Transverse colon (tissue), 4 donors: ENCODE measurements around the gene MRGPRG. TPM values are rescaled to one million over a fixed set of nuclear protein-coding genes. Genes with fewer than 3 reads are reported as not detected.

ENCODE experiments used
- DNase-seq: peaks from one replicate; pipeline ENCODE4 v3.0.0-alpha.2; 2019
- H3K27ac ChIP-seq, 4 donors: fragments of 200-600 bp; sonication (generic); 2 replicates each; pipeline ENCODE4 v1.5.1; 2016 to 2018; ENCODE audit warnings: inconsistent platforms in 4 of 4
- H3K27me3 ChIP-seq: fragments of 200-600 bp; sonication (generic); 2 replicates; pipeline ENCODE4 v1.5.1; 2017; ENCODE audit warnings: inconsistent platforms
- H3K36me3 ChIP-seq, 4 donors: fragments of 200-600 bp; sonication (generic); 2 replicates each; pipeline ENCODE4 v1.5.1; 2017 to 2019; ENCODE audit warnings: inconsistent platforms in 4 of 4
- H3K4me1 ChIP-seq, 4 donors: fragments of 200-600 bp; sonication (generic); 2 replicates each; pipeline ENCODE4 v1.5.1; 2017 to 2020; ENCODE audit warnings: inconsistent platforms in 4 of 4
- H3K4me3 ChIP-seq, 4 donors: fragments of 200-600 bp; sonication (generic); 1 replicate in 1 of 4; 2 replicates in 3 of 4; pipeline versions ENCODE4 v1.5.1 to v1.6.1; 2017 to 2019; ENCODE audit warnings: inconsistent platforms in 4 of 4
- H3K9me3 ChIP-seq, 2 donors: fragments of 200-600 bp; sonication (generic); 2 replicates each; pipeline ENCODE4 v1.5.1; 2017 to 2019; ENCODE audit warnings: inconsistent platforms in 2 of 2
- EP300 ChIP-seq: sonication (generic); formaldehyde crosslinking; IDR thresholded peaks from one replicate; pipeline ENCODE4 v1.6.1; 2017; ENCODE audit warnings: antibody characterized with exemption, low read depth
- POLR2A ChIP-seq: fragments of 450-650 bp; IDR thresholded peaks from one replicate; pipeline ENCODE4 v1.6.1; 2016; ENCODE audit warnings: antibody characterized with exemption, mild to moderate bottlenecking, moderate library complexity
- POLR2AphosphoS5 ChIP-seq, 3 donors: sonication (generic); formaldehyde crosslinking; IDR thresholded peaks; one replicate each; pipeline ENCODE4 v1.6.1; 2016; ENCODE audit warnings: antibody characterized with exemption in 3 of 3
- WGBS, 2 donors: methylation state at CpG; one replicate each; pipeline ENCODE4 v1.1.5; 2018; ENCODE audit warnings: low coverage in 1 of 2; 5-methylcytosine and 5-hydroxymethylcytosine counted together
- in situ Hi-C, 4 donors: fragments of 200-750 bp; cut with MboI; loops; one replicate each; pipeline versions ENCODE4 v1.15.0 to v1.15.1; 2017; ENCODE audit warnings: low sequenced_read_pairs in 3 of 4, low pct_ligation_motif_present in 1 of 4, low pct_unique_long_range_greater_than_20kb in 1 of 4
- intact Hi-C: fragments of 100-400 bp; cut with DNase I; formaldehyde crosslinking; loops from one replicate; pipeline ENCODE4 v1.15.1; 2023; ENCODE audit warnings: low total_unique reads
- total RNA-seq, 4 donors: library from RNA; depleted of rRNA; stranded (reverse); fragments of >200 nt; gene quantifications; one replicate each; pipeline ENCODE4 v1.1.0, GENCODE V29; 2016
- TF ChIP-seq, protein P1 (sequence below), 5 experiments: fragments of 200-600 bp in 3 of 5; fragments of 450-650 bp in 2 of 5; sonication (generic) in 3 of 5; IDR thresholded peaks; 1 replicate in 2 of 5; 2 replicates in 3 of 5; pipeline ENCODE4 v1.5.1; 2016 to 2017; ENCODE audit warnings: antibody characterized with exemption in 5 of 5, inconsistent platforms in 3 of 5, mild to moderate bottlenecking in 2 of 5, moderate library complexity in 1 of 5

The MRGPRG gene
- total RNA-seq, 4 donors from 2014 or later = not detected

DNA sequence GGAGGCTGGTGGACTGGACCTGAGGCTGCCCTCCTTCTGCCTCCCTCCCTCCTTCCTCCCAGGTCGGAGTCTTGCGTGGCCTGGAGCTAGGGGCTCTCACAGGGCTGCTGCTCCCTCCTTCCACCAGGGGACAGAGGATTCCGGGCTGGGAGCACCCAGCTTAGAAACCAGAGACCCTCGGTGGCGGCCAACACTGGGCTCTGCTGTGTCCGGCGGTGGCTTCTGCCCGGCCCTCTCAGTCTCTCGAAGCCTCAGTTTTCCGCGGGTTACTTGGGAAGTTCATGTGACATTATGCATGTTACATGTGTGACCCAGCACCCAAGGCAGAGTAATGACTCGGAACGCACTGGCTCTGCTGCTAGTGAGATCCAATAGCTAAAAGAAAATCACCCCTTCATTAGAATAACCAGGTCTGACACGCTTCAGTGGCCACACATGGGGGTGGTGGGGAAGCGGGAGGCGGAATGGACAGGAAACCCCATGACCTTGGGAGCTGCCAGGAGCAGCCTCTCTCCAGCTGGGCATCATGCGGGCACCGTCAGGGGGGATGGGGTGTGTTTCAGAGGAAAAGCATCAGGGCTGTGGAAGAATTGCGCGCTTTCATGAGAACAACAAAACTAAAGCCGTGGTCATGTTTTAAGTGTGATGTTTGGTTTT is 5.9 kb upstream of the MRGPRG start:
- TF ChIP-seq EP300 (no peak), POLR2A (no peak), POLR2AphosphoS5 (IDR thresholded peaks at IDR 0.05) (no peak)
- TF ChIP-seq, protein P1, sequence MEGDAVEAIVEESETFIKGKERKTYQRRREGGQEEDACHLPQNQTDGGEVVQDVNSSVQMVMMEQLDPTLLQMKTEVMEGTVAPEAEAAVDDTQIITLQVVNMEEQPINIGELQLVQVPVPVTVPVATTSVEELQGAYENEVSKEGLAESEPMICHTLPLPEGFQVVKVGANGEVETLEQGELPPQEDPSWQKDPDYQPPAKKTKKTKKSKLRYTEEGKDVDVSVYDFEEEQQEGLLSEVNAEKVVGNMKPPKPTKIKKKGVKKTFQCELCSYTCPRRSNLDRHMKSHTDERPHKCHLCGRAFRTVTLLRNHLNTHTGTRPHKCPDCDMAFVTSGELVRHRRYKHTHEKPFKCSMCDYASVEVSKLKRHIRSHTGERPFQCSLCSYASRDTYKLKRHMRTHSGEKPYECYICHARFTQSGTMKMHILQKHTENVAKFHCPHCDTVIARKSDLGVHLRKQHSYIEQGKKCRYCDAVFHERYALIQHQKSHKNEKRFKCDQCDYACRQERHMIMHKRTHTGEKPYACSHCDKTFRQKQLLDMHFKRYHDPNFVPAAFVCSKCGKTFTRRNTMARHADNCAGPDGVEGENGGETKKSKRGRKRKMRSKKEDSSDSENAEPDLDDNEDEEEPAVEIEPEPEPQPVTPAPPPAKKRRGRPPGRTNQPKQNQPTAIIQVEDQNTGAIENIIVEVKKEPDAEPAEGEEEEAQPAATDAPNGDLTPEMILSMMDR (IDR thresholded peaks at IDR 0.05) = no peak
- Histone ChIP-seq H3K36me3 (no peaks in the 10 kb centered on the region), H3K27me3 (peaks cover 50% of the 10 kb centered on the region), H3K27ac (no peak overlapping the region), H3K9me3 (no peaks in the 10 kb centered on the region), H3K4me1 (no peaks in the 10 kb centered on the region), H3K4me3 (no peak overlapping the region)
- intact Hi-C loops = no loop called here
- DNase-seq = no peak
- whole genome bisulfite sequencing, 2 donors = 43 to 80% methylated on average over 4 to 21 of the region's 21 CpGs
- in situ Hi-C loops = loop anchor here in 2 of 4 donors (25.0 kb wide), 2 partner anchors 112 to 187 kb away; no protein-coding TSS in a partner anchor

DNA sequence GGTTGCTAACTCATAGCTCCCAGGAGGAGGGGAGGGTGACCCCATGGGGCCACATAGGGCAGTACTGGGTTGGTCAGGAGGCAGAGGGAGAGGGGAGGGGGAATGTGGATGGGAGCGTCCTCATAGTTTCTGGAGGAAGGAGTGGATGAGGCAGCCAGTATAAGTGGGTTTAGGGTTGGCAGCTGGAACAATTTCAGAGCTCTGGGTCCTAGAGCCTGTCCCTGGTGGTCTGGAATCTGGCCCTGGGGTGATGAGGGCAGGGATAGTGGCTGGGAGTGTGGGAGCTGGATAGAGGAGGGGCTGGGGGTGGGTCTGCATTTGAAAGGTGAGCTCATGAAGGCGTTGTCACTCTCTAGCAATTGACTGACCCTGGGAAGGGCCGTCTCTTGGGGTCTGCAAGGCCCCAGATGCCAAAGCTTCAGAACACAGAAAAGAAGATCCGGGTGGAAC is 5.3 kb upstream of the MRGPRG start:
- H3K4me1 ChIP-seq = no peaks in the 10 kb centered on the region
- no peak overlapping the region for H3K27ac ChIP-seq
- TF ChIP-seq, protein P1 (IDR thresholded peaks at IDR 0.05) = no peak
- TF ChIP-seq POLR2A (no peak), EP300 (no peak), POLR2AphosphoS5 (IDR thresholded peaks at IDR 0.05) (no peak)
- DNase-seq = no peak
- intact Hi-C loops (no loop called here), in situ Hi-C loops (loop anchor here in 2 of 4 donors (25.0 kb wide), 2 partner anchors 112 to 187 kb away; no protein-coding TSS in a partner anchor)
- H3K9me3 ChIP-seq = no peaks in the 10 kb centered on the region
- peaks cover 54% of the 10 kb centered on the region for H3K27me3 ChIP-seq
- no peak overlapping the region for H3K4me3 ChIP-seq
- 64% methylated on average over 4 of the region's 4 CpGs; no CpG with 5 or more reads in 1 of the 2 donors for WGBS, 2 donors
- no peaks in the 10 kb centered on the region for H3K36me3 ChIP-seq

DNA sequence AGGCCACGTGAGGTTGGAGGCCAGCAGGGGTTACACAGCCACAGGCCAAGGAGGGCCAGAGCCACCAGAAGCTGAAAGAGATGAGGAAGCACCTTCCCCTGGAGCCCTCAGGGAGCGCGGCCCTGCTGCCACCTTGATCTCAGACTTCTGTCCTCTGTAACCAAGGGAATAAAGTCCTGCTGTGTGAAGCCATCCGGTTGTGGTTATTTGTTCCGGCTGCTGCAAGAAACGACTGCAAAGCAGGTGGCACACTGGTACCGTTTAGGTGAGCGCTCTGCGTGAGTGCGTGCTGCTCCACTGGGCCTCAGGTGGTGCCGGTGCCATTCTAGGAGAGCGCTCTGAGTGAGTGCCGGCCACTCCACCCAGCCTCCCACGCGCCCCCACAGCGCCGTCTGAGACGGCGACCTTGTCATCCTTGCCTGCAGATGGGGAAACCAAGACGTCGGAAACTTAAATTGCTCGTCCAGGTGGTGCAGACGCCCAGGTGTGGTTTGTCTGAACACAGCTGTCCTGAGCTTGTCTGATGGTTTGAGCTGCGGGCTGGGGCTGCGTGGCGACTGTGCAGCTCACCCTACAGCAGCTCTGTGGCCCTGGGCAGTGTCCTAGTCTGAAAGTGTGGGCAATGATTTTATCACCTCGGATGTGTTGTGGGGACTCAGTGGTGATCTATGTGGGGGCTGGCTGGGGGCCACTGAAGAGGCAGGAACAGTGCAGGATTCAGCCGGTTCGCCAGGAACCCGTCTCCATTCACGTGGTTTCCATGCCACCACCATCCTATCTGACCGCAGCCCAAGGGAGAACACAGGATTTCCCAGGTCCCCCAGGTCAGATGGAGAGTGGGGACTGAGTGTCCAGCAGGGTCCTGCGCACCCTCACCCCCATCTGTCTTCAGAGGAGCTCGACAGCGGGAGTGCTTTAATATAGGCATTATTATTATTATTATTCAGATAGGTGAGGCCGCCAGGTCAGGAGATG is 4.6 kb upstream of the MRGPRG start:
- 78% methylated on average over 35 of the region's 36 CpGs; no CpG with 5 or more reads in 1 of the 2 donors for WGBS, 2 donors
- Histone ChIP-seq H3K9me3 (no peaks in the 10 kb centered on the region), H3K27me3 (peaks cover 62% of the 10 kb centered on the region), H3K27ac (no peak overlapping the region), H3K4me3 (no peak overlapping the region), H3K4me1 (no peaks in the 10 kb centered on the region), H3K36me3 (no peaks in the 10 kb centered on the region)
- intact Hi-C loops = no loop called here
- in situ Hi-C loops = loop anchor here in 2 of 4 donors (25.0 kb wide), 2 partner anchors 111 to 186 kb away; no protein-coding TSS in a partner anchor
- DNase-seq = peak; percentile 3
- TF ChIP-seq POLR2A (no peak), POLR2AphosphoS5 (IDR thresholded peaks at IDR 0.05) (no peak), EP300 (no peak)
- TF ChIP-seq, protein P1 (IDR thresholded peaks at IDR 0.05) = no peak
